Vagina (tissue), 2 donors: Measurements from ENCODE around the gene OR1I1. TPM values are rescaled to one million over a fixed set of nuclear protein-coding genes. Genes with fewer than 3 reads are reported as not detected.

Source experiments
- DNase-seq, 2 donors: peaks; one replicate each; pipeline ENCODE4 v3.0.0-alpha.2; 2017; ENCODE audit errors: extremely low spot score in 2 of 2
- H3K27ac ChIP-seq: fragments of 200-600 bp; sonication (generic); one replicate; pipeline ENCODE4 v1.5.1; 2019
- H3K27me3 ChIP-seq: fragments of 200-600 bp; sonication (generic); one replicate; pipeline ENCODE4 v1.5.1; 2019
- H3K36me3 ChIP-seq, 2 donors: fragments of 200-600 bp; sonication (generic); one replicate each; pipeline ENCODE4 v1.5.1; 2017 to 2019
- H3K4me1 ChIP-seq: fragments of 200-600 bp; sonication (generic); one replicate; pipeline ENCODE4 v1.5.1; 2019
- H3K4me3 ChIP-seq, 2 donors: fragments of 200-600 bp; sonication (generic); 1 replicate in 1 of 2; 2 replicates in 1 of 2; pipeline ENCODE4 v1.5.1; 2016 to 2019
- H3K9me3 ChIP-seq: fragments of 200-600 bp; sonication (generic); one replicate; pipeline ENCODE4 v1.5.1; 2019
- POLR2A ChIP-seq, 2 donors: fragments of 450-650 bp; IDR thresholded peaks; one replicate each; pipeline ENCODE4 v1.6.1; 2017; ENCODE audit warnings: antibody characterized with exemption in 2 of 2, mild to moderate bottlenecking in 2 of 2, moderate library complexity in 2 of 2
- POLR2AphosphoS5 ChIP-seq, 2 donors: sonication (generic); formaldehyde crosslinking; IDR thresholded peaks; one replicate each; pipeline ENCODE4 v1.9.0; 2017; ENCODE audit warnings: antibody characterized with exemption in 2 of 2, mild to moderate bottlenecking in 2 of 2, low read depth in 1 of 2; ENCODE audit not compliant: insufficient read depth in 1 of 2
- intact Hi-C: fragments of 100-400 bp; cut with DNase I; formaldehyde crosslinking; loops from one replicate; pipeline ENCODE4 v1.15.1; 2023
- total RNA-seq: library from RNA; depleted of rRNA; stranded (reverse); fragments of >200 nt; gene quantifications from one replicate; pipeline ENCODE4 v1.2.3, GENCODE V29; 2016
- TF ChIP-seq, protein P1 (sequence below), 3 experiments: fragments of 450-650 bp in 2 of 3; fragments of 200-600 bp in 1 of 3; sonication (generic) in 1 of 3; IDR thresholded peaks; one replicate each; pipeline ENCODE4 v1.5.1; 2017 to 2019; ENCODE audit warnings: antibody characterized with exemption in 3 of 3, mild to moderate bottlenecking in 2 of 3, moderate library complexity in 2 of 3

OR1I1 gene
- total RNA-seq, 1 donor from 2014 or later: not detected

DNA sequence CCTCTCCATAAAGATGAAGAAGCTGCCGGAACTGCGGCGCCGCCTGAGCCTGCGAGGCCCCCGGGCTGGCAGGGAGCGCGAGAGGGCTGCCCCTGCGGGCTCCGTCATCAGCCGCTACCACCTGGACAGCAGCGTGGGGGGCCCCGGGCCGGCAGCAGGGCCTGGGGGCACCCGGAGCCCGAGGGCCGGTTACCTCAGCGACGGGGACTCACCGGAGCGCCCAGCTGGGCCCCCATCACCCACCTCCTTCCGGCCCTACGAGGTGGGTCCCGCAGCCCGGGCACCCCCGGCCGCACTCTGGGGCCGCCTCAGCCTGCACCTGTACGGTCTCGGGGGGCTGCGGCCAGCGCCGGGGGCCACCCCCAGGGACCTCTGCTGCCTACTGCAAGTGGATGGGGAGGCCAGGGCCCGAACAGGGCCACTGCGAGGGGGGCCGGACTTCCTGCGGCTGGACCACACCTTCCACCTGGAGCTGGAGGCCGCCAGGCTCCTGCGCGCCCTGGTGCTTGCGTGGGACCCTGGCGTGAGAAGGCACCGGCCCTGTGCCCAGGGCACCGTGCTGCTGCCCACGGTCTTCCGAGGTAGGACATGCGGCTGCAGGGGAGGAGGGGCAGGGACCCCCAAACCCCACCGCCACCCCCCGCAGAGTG, 27.9 kb downstream of the OR1I1 start:
- Histone ChIP-seq H3K4me3 (no peak overlapping the region), H3K4me1 (peaks cover 20% of the 10 kb centered on the region), H3K9me3 (no peaks in the 10 kb centered on the region), H3K36me3 (peaks cover 0 to 38% of the 10 kb centered on the region in 2 donors), H3K27ac (no peak overlapping the region), H3K27me3 (no peaks in the 10 kb centered on the region)
- intact Hi-C loops: no loop called here
- DNase-seq: no peak
- no peak for TF ChIP-seq POLR2AphosphoS5 (IDR thresholded peaks at IDR 0.05; ENCODE audit: insufficient read depth in 1 of 2, low read depth in 1 of 2)
- TF ChIP-seq, protein P1, sequence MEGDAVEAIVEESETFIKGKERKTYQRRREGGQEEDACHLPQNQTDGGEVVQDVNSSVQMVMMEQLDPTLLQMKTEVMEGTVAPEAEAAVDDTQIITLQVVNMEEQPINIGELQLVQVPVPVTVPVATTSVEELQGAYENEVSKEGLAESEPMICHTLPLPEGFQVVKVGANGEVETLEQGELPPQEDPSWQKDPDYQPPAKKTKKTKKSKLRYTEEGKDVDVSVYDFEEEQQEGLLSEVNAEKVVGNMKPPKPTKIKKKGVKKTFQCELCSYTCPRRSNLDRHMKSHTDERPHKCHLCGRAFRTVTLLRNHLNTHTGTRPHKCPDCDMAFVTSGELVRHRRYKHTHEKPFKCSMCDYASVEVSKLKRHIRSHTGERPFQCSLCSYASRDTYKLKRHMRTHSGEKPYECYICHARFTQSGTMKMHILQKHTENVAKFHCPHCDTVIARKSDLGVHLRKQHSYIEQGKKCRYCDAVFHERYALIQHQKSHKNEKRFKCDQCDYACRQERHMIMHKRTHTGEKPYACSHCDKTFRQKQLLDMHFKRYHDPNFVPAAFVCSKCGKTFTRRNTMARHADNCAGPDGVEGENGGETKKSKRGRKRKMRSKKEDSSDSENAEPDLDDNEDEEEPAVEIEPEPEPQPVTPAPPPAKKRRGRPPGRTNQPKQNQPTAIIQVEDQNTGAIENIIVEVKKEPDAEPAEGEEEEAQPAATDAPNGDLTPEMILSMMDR (IDR thresholded peaks at IDR 0.05): no peak
- TF ChIP-seq POLR2A (IDR thresholded peaks at IDR 0.05): no peak

DNA sequence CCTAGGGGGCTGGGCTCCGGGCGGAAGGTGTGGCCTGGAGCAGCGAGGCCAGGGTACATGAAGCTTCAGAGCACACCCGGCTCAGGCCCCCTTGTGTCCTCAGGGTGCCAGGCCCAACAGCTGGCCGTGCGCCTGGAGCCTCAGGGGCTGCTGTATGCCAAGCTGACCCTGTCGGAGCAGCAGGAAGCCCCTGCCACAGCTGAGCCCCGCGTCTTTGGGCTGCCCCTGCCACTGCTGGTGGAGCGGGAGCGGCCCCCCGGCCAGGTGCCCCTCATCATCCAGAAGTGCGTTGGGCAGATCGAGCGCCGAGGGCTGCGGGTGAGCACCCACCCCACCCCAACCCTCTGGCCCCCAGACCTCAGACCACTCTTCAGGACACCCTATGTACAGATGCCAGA, 28.4 kb downstream of the OR1I1 start:
- H3K4me3 ChIP-seq: no peak overlapping the region
- H3K4me1 ChIP-seq: peaks cover 22% of the 10 kb centered on the region
- intact Hi-C loops: no loop called here
- no peaks in the 10 kb centered on the region for H3K27me3 ChIP-seq
- H3K9me3 ChIP-seq: no peaks in the 10 kb centered on the region
- peaks cover 0 to 41% of the 10 kb centered on the region in 2 donors for H3K36me3 ChIP-seq
- TF ChIP-seq POLR2A (IDR thresholded peaks at IDR 0.05) (no peak), POLR2AphosphoS5 (IDR thresholded peaks at IDR 0.05; ENCODE audit: insufficient read depth in 1 of 2, low read depth in 1 of 2) (no peak)
- TF ChIP-seq, protein P1 (IDR thresholded peaks at IDR 0.05): no peak
- no peak for DNase-seq
- no peak overlapping the region for H3K27ac ChIP-seq

DNA sequence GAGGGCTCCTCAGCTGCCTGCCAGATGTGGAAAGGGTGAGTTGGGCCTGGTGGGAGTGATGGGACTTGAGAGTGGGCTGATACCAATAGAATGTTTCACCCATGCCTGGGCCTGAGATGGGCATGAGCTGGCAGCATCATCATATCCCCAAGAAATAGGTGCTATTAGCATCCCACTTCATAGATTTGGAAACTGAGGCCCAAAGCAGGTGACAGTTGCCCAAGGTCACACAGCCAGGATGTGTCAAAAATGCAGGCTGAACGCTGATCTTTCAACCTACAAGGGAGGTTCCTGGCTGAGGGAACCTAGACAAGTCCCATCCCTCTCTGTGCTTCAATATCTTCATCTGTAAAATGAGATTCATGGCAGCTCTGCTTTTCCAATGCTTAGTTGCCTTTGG, 29.7 kb downstream of the OR1I1 start:
- H3K4me3 ChIP-seq: no peak overlapping the region
- DNase-seq: no peak
- intact Hi-C loops: no loop called here
- no peak overlapping the region for H3K27ac ChIP-seq
- peaks cover 29% of the 10 kb centered on the region for H3K4me1 ChIP-seq
- H3K27me3 ChIP-seq: no peaks in the 10 kb centered on the region
- peaks cover 0 to 54% of the 10 kb centered on the region in 2 donors for H3K36me3 ChIP-seq
- no peaks in the 10 kb centered on the region for H3K9me3 ChIP-seq
- TF ChIP-seq POLR2AphosphoS5 (IDR thresholded peaks at IDR 0.05; ENCODE audit: insufficient read depth in 1 of 2, low read depth in 1 of 2) (no peak), POLR2A (IDR thresholded peaks at IDR 0.05) (no peak)
- TF ChIP-seq, protein P1 (IDR thresholded peaks at IDR 0.05): no peak

DNA sequence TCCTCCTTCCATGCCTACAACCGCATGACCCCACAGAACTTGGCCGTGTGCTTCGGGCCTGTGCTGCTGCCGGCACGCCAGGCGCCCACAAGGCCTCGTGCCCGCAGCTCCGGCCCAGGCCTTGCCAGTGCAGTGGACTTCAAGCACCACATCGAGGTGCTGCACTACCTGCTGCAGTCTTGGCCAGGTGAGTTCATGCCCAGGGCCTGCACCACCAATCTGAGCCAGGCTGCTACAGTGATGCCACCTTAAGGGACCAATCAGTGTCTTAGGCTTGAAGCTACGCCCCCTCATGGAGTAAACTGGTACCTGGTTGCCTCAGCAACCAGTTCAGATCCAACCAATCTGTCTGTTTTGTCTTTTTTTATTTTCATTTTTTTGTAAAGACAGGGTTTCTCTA, 30.4 kb downstream of the OR1I1 start:
- no peak overlapping the region for H3K27ac ChIP-seq
- intact Hi-C loops: no loop called here
- peaks cover 29% of the 10 kb centered on the region for H3K4me1 ChIP-seq
- H3K27me3 ChIP-seq: no peaks in the 10 kb centered on the region
- no peak for DNase-seq
- no peak overlapping the region for H3K4me3 ChIP-seq
- no peaks in the 10 kb centered on the region for H3K9me3 ChIP-seq
- H3K36me3 ChIP-seq: peaks cover 0 to 60% of the 10 kb centered on the region in 2 donors
- no peak for TF ChIP-seq POLR2A (IDR thresholded peaks at IDR 0.05)
- TF ChIP-seq, protein P1 (IDR thresholded peaks at IDR 0.05): no peak
- no peak for TF ChIP-seq POLR2AphosphoS5 (IDR thresholded peaks at IDR 0.05; ENCODE audit: insufficient read depth in 1 of 2, low read depth in 1 of 2)
